ENCODE data around the gene MYL12A.

DNA sequence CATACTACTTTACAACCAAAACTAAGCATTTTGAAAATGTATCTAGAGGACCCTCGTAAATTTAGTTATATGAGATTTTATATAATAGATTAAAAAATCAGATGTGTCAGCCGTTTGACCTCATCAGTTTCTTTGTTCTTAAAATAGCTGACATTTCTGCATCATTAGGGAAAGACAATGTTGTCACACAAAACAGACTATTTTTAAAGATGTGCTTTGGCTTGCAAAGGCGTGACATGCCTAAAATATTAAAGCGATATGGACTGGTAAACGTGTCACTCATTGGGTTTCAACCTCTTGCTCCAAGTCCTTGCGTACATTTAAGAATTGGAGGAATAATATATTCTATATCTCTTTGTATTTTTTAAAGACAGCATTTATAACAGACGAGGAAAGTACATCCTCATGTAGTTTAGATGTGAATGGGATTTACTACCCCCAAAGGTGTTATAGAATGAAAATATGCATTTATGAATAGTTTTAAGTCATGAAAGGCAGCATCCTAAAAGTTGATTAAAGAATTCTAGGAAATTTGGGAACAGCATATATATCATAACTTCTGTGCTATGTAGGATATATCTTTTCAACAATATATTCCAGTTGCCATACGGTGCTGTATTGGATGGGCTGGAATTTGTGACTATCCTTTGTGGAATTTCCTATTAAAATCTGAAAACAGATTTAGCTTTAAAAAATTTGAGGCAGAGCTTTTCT, 3.8 kb downstream of the MYL12A start:
- TF ChIP-seq, protein P1, sequence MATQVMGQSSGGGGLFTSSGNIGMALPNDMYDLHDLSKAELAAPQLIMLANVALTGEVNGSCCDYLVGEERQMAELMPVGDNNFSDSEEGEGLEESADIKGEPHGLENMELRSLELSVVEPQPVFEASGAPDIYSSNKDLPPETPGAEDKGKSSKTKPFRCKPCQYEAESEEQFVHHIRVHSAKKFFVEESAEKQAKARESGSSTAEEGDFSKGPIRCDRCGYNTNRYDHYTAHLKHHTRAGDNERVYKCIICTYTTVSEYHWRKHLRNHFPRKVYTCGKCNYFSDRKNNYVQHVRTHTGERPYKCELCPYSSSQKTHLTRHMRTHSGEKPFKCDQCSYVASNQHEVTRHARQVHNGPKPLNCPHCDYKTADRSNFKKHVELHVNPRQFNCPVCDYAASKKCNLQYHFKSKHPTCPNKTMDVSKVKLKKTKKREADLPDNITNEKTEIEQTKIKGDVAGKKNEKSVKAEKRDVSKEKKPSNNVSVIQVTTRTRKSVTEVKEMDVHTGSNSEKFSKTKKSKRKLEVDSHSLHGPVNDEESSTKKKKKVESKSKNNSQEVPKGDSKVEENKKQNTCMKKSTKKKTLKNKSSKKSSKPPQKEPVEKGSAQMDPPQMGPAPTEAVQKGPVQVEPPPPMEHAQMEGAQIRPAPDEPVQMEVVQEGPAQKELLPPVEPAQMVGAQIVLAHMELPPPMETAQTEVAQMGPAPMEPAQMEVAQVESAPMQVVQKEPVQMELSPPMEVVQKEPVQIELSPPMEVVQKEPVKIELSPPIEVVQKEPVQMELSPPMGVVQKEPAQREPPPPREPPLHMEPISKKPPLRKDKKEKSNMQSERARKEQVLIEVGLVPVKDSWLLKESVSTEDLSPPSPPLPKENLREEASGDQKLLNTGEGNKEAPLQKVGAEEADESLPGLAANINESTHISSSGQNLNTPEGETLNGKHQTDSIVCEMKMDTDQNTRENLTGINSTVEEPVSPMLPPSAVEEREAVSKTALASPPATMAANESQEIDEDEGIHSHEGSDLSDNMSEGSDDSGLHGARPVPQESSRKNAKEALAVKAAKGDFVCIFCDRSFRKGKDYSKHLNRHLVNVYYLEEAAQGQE (IDR thresholded peaks at IDR 0.05): peak; percentile 5
- TF ChIP-seq, protein P2, sequence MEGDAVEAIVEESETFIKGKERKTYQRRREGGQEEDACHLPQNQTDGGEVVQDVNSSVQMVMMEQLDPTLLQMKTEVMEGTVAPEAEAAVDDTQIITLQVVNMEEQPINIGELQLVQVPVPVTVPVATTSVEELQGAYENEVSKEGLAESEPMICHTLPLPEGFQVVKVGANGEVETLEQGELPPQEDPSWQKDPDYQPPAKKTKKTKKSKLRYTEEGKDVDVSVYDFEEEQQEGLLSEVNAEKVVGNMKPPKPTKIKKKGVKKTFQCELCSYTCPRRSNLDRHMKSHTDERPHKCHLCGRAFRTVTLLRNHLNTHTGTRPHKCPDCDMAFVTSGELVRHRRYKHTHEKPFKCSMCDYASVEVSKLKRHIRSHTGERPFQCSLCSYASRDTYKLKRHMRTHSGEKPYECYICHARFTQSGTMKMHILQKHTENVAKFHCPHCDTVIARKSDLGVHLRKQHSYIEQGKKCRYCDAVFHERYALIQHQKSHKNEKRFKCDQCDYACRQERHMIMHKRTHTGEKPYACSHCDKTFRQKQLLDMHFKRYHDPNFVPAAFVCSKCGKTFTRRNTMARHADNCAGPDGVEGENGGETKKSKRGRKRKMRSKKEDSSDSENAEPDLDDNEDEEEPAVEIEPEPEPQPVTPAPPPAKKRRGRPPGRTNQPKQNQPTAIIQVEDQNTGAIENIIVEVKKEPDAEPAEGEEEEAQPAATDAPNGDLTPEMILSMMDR (IDR thresholded peaks at IDR 0.05; ENCODE audit: low read depth, low read length, missing input control): no peak
- TF ChIP-seq GABPA (IDR thresholded peaks at IDR 0.05 in 1 of 2, conservative IDR thresholded peaks at IDR 0.05 in 1 of 2): no peak

Measured in liver (tissue), 3 donors.